Body of pancreas (tissue), 4 donors: ENCODE results near the gene DGLUCY.

ENCODE experiments used
- POLR2A ChIP-seq, 3 donors: fragments of 450-650 bp; IDR thresholded peaks; one replicate each; pipeline ENCODE4 v1.6.1; 2016; ENCODE audit warnings: antibody characterized with exemption in 3 of 3, mild to moderate bottlenecking in 2 of 3
- TF ChIP-seq, protein P1 (sequence below), 7 experiments: fragments of 450-650 bp in 4 of 7; fragments of 200-600 bp in 3 of 7; sonication (generic) in 3 of 7; IDR thresholded peaks; one replicate each; pipeline ENCODE4 v1.5.1; 2016 to 2019; ENCODE audit warnings: antibody characterized with exemption in 7 of 7

DNA sequence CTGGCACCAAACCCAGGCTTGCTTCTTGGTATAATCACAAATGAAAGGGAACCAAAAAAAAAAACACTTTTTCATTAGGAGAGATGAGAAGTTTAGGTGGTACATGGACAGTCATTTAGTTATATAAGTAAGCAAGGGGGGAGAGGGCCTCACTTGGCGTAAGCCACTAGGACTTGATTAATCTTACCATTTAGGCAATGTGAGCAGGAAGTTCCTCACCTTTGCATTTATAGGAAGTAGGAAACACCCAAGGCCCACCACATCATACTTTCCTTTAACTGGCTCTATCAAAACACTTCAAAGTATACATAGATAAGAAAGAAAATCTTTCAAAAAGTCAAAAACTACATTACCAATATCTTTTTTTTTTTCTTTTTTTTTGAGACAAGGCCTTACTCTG is 46.7 kb upstream of the DGLUCY start:
- TF ChIP-seq POLR2A (IDR thresholded peaks at IDR 0.05) = no peak
- TF ChIP-seq, protein P1, sequence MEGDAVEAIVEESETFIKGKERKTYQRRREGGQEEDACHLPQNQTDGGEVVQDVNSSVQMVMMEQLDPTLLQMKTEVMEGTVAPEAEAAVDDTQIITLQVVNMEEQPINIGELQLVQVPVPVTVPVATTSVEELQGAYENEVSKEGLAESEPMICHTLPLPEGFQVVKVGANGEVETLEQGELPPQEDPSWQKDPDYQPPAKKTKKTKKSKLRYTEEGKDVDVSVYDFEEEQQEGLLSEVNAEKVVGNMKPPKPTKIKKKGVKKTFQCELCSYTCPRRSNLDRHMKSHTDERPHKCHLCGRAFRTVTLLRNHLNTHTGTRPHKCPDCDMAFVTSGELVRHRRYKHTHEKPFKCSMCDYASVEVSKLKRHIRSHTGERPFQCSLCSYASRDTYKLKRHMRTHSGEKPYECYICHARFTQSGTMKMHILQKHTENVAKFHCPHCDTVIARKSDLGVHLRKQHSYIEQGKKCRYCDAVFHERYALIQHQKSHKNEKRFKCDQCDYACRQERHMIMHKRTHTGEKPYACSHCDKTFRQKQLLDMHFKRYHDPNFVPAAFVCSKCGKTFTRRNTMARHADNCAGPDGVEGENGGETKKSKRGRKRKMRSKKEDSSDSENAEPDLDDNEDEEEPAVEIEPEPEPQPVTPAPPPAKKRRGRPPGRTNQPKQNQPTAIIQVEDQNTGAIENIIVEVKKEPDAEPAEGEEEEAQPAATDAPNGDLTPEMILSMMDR (IDR thresholded peaks at IDR 0.05) = no peak
